IPS-NIHi7 (cell line): Measurements from ENCODE around the gene TEX22.
A peak's percentile ranks its signal among the peaks of the same experiment; 100 is the strongest.

Experiments used
- DNase-seq: peaks from one replicate; pipeline ENCODE4 v3.0.0; 2012; ENCODE audit warnings: mixed read lengths; ENCODE audit errors: extremely low spot score

Gene TEX22

GRCh38 chr14:105439179-105439578 lies 40.8 kb downstream of the TEX22 start:
- DNase-seq, result no peak

GRCh38 chr14:105439710-105440553 lies 41.6 kb downstream of the TEX22 start:
- no peak for DNase-seq

- DNase-seq, result no peak
These were observed 42.2 kb downstream of the TEX22 start for GRCh38 chr14:105440554-105440900.

GRCh38 chr14:105440992-105441391 lies 42.7 kb downstream of the TEX22 start:
- DNase-seq, result no peak

GRCh38 chr14:105442125-105442524 lies 43.8 kb downstream of the TEX22 start:
- no peak for DNase-seq

- DNase-seq, result no peak
These were observed 44.5 kb downstream of the TEX22 start for GRCh38 chr14:105442834-105443233.

GRCh38 chr14:105444859-105445258 lies 46.5 kb downstream of the TEX22 start:
- DNase-seq, result no peak

GRCh38 chr14:105445290-105445689 lies 47.0 kb downstream of the TEX22 start:
- no peak for DNase-seq

GRCh38 chr14:105445901-105446845 lies 47.8 kb downstream of the TEX22 start:
- DNase-seq, result no peak

GRCh38 chr14:105446971-105447370 lies 48.6 kb downstream of the TEX22 start:
- no peak for DNase-seq

- DNase-seq, result no peak
These were observed 49.6 kb downstream of the TEX22 start for GRCh38 chr14:105447651-105448640.

GRCh38 chr14:105448706-105449111 lies 50.4 kb downstream of the TEX22 start:
- DNase-seq, result peak; percentile 93

GRCh38 chr14:105449276-105450122 lies 51.2 kb downstream of the TEX22 start:
- DNase-seq, result no peak

- no peak for DNase-seq
These were observed 51.8 kb downstream of the TEX22 start for GRCh38 chr14:105450123-105450505.

GRCh38 chr14:105450864-105451720 lies 52.8 kb downstream of the TEX22 start:
- DNase-seq, result no peak

GRCh38 chr14:105452963-105453362 lies 54.6 kb downstream of the TEX22 start:
- DNase-seq, result no peak

- no peak for DNase-seq
These were observed 55.5 kb downstream of the TEX22 start for GRCh38 chr14:105453847-105454246.

- no peak for DNase-seq
These were observed 56.8 kb downstream of the TEX22 start for GRCh38 chr14:105455086-105455640.
